Posterior vena cava (tissue), 2 donors: ENCODE results near the gene CTDSPL. TPM values are rescaled to one million over a fixed set of nuclear protein-coding genes. Genes with fewer than 3 reads are reported as not detected.

Experiments used
- DNase-seq: peaks from one replicate; pipeline ENCODE4 v3.0.0-alpha.2; 2020; ENCODE audit warnings: low spot score
- intact Hi-C, 2 donors: fragments of 100-400 bp; cut with DNase I; formaldehyde crosslinking; loops; one replicate each; pipeline versions ENCODE4 v1.14.1 to v1.14.2; 2022 to 2023
- total RNA-seq, 2 donors: library from RNA; stranded (reverse); fragmentation: NEBNext Ultra II Directional; extraction: Animal tissue kit (Norgen Biotek cat#: 25700); gene quantifications; one replicate each; pipeline ENCODE4 v1.2.1, GENCODE V29; 2021
- donor health status: DM: yes; HTN: yes; CAD: no.
- donor health status: DM: yes; HTN: yes; CAD: no.

CTDSPL gene
- total RNA-seq, 2 donors from 2014 or later = 41.3 to 45.7 TPM

DNA sequence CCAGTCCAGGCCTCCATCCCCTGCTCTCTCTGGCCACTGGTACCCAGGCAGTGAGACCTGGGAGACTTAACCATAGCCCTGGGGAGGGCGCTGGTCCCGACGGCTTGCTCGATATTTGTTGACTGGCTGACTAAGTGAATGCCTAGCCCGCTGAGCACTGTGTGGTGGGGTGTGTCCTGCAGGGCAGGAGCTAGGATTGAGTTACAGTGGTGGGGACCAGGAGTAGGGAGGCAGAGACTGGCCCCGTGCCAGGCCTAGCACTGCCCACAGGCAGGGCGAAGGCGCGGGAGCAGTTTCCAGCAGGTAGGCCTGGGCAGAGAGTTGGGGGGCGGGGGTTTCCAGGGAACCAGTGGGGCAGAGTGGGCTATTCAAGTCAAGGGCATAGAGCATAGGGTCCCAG lies 128.8 kb downstream of the CTDSPL start, which contains the start of gene VILL:
Gene VILL, plus strand, starts transcription at position 260 of the 400 bp plus-strand sequence. CDS start 2,887 bp downstream, outside the sequence.
- intact Hi-C loops = no loop called here
- no peak for DNase-seq

DNA sequence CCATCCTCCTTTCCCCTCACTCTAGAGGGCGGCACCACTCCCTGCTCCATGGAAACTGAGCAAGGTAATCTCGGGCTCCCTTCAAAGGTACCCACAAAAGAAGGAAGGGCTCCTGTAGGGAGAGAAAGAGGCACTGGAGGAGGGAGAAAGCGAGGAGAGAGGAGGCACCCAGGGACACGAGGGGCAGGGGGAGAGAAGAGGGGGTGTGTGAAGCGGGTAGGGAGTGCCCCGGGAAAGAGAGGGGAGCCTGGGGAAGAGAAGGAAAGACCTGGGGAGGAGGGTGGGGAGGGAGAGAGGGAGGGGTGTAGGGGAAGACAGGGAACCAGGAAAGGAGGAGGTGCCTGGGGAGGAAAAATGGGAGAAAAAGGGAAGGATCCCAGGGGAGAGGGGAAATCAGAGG lies 129.4 kb downstream of the CTDSPL start:
- intact Hi-C loops = no loop called here
- no peak for DNase-seq

DNA sequence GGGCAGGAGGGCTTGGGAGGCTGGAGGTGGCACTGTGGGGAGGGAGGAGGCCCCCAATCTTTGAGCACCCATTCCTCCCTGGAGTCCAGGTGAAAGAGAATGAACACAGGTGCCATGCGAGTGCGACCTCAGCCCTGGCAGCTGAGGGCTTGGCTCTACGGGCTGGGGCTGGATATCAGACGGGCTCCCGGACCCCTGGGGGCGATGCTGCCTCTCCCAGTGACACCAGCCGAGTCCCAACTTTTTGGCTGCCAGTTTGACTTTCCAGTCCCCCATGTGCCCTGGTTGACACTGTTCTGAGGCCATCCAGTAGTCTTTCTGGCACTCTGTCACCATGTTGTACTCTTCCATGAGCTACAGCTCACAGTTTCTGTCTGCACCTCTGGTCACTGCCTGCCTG lies 130.1 kb downstream of the CTDSPL start:
- intact Hi-C loops = no loop called here
- DNase-seq = no peak

DNA sequence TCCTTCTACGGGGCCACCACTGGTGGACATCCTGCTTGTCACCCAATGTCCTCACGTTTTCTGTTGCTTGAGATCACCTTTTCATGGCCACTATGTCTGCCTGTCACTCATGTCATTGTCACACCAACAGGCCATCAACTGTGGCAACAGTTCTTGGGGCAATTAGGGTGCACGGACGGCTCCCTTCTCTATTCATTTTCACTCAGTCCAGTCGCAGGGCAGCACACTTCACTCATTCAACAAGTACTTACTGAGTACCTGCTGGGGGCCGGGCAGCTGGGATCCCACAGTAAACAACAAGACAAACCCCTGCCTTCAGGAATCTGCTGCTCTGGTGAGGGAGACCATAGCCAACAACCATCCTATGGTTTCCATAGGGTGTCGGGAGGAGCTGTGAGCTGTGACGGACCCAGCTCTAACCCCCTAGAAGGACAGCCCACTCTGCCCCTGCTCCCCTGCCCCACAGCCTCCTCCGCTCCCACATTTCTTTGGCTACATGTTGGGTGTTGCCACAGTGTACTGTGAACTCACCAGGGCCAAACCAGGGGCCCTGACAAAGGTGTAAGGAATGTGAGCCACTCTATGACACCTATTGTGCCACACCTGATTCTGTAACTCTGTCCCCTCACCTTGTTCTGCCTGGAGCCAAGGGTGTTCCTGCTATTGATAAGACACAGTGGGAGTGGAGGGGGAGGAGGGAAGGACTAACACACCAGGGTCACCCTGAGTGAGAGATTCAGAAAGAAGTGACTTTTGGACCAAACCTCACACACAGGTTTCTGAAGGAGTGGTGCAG lies 130.8 kb downstream of the CTDSPL start:
- intact Hi-C loops = no loop called here
- no peak for DNase-seq

DNA sequence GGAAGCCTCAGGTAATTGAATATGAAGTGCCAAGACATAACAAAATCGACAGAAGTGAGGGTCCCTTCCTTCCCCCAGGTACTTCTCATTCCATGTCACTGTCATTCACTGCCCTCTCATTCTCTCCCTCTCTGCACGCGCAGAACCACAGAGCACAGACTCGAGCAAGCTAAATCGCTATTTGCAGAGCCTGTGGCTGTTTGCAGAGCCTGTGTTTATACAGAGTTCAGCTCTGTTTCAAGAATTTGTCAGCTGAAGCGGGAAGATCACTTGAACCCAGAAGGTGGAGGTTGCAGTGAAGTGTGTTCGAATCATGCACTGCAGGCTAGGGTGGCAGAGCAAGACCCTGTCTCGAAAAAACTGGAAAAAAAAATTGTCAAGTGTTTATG lies 131.4 kb downstream of the CTDSPL start:
- no peak for DNase-seq
- intact Hi-C loops = no loop called here

DNA sequence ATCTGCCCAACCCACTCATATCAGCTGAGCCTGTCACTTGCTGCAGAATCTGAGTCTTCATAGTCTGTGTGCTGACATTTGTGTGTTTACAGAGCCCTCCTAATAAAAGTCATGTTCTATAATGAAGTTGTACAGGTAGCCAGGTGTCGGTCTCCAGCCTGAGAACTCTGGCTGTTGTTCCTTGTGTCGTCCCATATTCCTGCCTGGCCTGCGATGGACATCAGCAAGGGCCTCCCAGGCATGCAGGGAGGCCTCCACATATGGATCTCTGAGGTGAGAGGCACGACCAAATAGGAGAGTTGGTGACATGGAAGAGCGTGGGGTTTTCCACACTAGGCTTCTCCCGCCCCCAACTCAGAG lies 131.8 kb downstream of the CTDSPL start:
- intact Hi-C loops = no loop called here
- no peak for DNase-seq

DNA sequence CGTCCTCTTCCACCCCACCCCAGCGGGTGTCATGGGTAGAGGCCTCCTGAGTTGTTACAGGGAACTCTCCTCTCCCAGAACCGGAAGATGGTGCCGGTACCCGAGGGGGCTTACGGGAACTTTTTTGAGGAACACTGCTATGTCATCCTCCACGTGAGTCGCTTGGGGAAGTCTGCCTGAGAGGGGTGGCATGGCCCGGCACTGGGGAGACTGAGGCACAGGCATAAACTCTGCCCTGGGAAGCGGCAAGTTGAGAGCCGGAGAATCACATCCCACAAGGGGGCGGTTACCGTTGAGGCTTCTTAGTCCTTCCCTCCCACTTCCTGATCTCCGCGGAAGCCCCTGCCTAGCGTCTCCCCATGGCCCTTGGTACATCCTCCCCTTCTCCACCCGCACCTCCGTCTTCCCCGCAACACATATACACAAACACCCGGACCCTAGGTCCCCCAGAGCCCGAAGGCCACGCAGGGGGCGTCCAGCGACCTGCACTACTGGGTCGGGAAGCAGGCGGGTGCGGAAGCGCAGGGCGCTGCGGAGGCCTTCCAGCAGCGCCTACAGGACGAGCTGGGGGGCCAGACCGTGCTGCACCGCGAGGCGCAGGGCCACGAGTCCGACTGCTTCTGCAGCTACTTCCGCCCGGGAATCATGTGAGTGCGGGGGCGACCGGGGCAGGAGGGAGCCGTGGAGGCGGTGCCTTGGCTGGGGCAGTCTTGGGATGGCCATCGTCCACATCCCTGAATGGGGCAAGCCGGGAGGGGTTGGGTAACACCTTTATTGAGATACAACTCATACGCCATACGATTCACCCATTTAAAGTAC lies 132.3 kb downstream of the CTDSPL start:
- intact Hi-C loops = no loop called here
- peak; percentile 95 for DNase-seq

DNA sequence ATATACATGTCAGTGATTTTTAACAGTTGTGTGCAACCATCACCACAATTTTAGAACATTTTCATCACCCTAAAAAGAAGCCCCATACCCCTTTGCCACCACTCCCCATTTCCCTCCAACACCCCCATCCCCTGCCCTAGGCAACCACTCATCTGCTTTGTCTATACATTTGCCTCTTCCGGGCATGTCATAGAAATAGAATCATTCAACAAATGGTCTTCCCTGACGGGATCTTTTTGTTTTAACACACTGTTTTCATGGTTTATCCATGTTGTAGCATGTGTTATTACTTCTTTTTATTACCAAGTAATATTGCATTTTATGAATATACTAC lies 132.9 kb downstream of the CTDSPL start:
- DNase-seq = no peak
- intact Hi-C loops = no loop called here

DNA sequence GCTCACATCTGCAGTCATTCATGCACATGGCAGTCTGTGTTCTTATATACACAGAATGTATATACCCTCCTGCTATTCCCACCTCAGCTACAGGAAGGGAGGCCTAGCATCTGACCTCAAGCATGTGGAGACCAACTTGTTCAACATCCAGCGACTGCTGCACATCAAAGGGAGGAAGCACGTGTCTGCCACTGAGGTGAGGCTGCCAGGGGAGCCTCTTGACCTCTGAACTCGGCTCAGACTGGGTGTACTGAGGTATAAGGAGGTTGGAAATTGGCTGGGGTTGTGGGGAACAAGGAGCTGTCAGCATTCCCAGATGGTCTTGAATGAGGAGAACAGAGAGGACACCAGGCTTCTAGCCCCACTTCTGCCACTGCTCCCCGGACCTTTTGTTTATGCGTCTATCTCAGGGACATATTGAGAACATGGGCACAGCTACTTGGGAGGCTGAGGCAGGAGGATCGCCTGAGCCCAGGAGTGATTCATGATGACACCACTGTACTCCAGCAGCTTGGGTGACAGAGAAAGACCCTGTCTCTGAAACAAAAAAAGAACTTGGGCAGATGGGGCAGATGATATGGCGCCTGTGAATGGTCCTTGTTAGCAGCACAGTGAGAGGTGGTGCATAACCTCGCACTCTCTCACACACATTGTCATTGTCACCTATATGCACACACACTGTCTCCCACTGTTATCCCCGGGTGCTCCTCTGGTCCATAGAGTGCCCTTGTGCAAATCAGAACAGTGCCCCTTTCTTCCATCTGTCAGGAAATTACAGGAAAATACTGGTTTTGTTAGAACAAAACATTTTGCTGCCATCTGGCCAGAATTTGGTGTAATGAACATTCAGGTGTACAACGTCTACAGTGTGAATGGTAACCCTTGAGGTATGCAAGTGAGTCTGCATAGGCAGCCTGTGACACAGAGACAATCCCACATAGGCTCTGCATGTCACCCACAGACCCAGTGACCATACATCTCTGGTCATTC lies 134.3 kb downstream of the CTDSPL start:
- intact Hi-C loops = no loop called here
- DNase-seq = peak; percentile 36

DNA sequence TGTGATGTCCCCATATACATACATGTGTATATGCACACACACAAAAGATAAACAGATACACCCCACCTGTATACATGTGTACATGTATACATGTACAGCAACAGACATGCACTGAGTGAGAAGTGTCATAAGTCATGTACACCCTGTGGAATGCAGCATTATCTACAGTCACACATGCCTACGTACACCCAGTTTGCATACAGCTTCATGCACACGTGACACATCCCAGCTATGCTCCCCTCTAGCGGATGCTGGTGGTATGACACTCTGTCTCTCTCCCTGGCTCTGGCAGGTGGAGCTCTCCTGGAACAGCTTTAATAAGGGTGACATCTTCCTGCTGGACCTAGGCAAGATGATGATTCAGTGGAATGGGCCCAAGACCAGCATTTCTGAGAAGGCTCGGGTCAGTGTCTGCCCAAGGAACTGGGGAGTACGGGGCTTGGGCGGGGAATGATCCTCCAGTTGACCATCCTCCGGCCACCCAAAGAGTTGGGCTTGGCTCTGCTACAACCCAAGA lies 135.2 kb downstream of the CTDSPL start:
- DNase-seq = peak; percentile 89

DNA sequence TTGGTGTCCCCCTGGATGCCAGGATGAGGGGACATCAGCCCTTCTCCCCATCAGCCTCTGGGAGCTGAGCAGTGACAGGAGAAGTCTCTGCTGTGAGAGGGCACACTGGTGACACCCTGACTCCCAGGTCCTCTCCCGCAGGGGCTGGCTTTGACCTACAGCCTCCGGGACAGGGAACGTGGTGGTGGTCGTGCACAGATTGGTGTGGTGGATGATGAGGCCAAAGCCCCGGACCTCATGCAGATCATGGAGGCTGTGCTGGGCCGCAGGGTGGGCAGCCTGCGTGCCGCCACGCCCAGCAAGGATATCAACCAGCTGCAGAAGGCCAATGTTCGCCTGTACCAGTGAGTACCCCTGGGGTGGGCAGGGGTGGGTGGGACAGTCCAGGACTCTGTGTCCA lies 135.7 kb downstream of the CTDSPL start:
- intact Hi-C loops = no loop called here
- peak; percentile 72 for DNase-seq

More for the DNA sequence above, 135.2 kb downstream of the CTDSPL start:
- intact Hi-C loops = no loop called here

DNA sequence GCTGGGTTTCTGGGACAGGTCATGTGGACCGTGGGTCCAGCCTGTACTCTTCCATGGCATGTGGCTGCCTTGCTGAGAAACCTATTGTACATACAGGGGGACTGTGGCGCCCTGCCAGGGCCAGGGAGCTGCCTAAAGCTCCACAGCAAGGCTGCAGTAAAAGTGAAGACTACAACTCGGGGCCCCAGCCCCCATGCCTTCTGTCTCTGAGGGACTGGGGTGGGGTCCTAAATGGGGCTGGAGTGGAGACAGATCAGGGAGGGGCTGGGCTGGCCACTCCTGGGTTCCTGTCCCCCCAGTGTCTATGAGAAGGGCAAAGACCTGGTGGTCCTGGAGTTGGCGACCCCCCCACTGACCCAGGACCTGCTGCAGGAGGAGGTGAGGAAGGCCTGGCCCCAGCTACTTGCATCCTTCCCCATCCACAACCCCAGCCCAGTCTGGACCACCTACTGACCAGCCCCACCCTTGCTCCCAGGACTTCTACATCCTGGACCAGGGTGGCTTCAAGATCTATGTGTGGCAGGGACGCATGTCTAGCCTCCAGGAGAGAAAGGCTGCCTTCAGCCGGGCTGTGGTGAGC lies 136.2 kb downstream of the CTDSPL start:
- intact Hi-C loops = no loop called here
- DNase-seq = peak; percentile 78

DNA sequence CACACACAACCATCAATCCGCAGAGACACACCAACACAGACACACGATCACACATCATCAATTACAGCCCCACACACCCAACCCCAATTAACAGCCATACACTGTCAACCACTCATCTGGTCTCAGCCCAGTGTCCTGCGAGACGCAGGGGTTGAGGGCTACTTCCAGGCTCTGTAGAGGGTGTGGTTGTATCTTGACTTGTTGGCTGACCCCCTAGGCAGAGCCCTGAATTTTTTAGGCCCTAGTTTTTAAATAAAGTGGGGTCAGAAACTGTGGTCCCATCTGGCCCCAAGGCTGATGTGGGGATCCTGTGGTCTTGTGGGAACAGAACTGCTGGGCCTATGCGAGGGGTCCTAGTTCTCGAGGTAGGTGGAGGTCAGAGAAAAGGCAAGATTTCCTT lies 138.2 kb downstream of the CTDSPL start:
- intact Hi-C loops = no loop called here
- peak; percentile 25 for DNase-seq

DNA sequence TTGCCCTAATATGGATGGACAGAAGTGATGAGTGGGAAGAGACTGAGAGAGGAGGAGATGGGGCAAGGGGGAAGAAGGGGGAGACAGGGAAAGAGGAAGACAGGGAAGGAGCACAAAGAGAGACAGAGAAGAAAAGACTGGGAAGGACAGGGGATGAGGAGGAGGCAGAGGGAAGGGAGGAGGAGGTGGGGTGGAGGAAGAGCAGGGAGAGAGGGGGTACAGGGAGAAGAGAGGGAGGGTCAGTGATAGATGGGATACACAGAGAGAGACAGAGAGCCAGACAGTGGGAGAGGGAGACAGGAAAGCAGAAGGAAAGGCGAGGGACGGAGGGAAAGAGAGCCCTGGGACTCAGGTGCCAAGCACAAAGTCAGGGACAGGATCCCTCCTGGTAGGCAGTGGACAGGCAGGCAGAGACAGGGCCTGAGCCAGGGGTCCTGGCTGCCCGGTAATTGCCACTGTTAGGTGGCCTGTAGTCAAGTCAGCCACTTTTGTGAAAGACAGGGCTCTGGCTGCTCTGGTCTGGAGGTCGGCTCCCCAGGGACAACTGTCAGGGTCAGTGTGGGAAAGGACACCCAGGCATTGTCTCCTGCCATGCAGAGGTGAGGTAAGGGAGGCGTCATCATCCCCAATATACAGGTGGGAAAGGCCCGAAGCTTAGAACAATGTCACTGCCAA lies 138.7 kb downstream of the CTDSPL start:
- DNase-seq = peak; percentile 68
- intact Hi-C loops = no loop called here

DNA sequence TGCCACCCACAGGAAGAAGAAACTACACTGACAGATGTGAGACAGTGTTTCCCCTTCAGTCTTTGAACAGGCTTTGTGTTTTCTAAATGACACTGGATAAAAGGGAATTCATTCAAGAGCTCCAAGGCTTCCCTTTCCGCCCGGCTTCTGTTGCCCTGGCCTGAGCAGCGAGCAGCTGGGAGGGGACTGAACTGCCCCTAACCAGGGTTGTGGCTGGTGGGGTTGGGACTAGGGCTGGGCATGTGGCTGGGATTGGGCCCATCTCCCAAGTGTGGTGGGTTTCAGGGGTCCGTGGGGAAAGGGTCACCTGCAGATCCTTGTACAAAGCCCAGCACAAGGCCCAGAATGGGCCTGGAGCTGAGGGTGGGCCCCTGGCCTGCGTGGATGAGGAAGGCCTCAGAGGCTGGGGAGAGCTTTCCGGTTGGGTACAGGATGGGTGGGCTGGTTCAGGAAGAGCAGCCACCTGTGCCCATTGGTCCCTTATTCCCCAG lies 139.3 kb downstream of the CTDSPL start:
- intact Hi-C loops = no loop called here
- DNase-seq = peak; percentile 64

DNA sequence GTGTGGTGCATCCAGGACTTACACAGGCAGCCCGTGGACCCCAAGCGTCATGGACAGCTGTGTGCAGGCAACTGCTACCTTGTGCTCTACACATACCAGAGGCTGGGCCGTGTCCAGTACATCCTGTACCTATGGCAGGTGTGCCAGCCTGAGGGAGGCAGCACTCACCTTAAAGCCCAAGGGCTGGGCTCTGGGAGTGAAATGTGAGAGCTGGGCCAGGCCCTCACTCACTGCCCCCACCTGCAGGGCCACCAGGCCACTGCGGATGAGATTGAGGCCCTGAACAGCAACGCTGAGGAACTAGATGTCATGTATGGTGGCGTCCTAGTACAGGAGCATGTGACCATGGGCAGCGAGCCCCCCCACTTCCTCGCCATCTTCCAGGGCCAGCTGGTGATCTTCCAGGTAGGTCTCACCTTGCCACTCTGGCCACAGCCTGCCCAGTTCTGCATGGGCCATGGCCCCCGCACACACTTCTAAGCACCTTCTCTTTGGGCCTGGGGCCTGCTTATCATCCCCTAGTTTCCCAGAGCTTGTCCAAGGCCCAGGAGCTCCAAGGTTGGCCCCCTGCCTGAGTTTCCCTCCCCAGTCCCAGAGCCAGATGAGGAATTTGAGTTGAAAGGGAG lies 139.9 kb downstream of the CTDSPL start:
- peak; percentile 72 for DNase-seq
- intact Hi-C loops = no loop called here

DNA sequence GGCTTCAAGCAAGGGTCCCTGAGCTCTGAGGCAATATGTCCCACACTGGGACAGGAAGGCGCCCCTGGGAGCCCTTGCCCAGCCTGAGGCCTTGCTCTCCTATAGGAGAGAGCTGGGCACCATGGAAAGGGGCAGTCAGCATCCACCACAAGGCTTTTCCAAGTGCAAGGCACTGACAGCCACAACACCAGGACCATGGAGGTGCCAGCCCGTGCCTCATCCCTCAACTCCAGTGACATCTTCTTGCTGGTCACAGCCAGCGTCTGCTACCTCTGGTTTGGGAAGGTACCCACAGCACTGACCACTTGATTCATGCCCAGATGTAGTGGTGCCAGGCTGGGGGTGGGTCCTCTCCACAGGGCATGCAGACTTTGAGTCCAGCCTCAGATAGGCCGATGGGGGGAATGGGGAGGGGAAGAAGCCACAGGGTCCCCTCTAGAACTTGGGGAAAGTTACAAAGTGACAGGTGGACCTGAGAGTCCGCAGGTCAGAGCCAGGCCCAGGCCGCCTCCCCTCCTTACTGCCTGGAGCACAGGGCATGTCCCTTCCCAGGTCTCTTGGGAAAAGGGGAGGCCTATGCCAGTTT lies 140.7 kb downstream of the CTDSPL start:
- intact Hi-C loops = no loop called here
- DNase-seq = peak; percentile 71

DNA sequence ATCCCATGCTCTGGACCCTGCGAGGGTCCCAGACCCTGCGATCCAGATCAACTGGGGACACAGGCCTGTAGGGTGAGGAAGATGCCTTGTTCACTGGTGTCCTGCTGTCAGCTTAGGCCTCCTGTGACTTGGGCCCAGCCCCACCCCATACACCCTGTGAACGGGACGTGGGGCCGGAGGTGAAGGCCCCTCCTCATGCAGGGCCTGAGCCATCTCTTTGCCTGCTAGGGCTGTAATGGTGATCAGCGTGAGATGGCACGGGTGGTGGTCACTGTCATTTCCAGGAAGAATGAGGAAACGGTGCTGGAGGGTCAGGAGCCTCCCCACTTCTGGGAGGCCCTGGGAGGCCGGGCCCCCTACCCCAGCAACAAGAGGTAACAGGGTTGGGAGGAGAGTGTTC lies 141.3 kb downstream of the CTDSPL start:
- intact Hi-C loops = no loop called here
- peak; percentile 71 for DNase-seq
